GM12872 (cell line): ENCODE results near the gene APBA1.

Source experiments
- TF ChIP-seq, protein P1 (sequence below): IDR thresholded peaks from 3 replicates; pipeline ENCODE4 v1.5.1; 2011; ENCODE audit warnings: low read depth, mild to moderate bottlenecking, low read length, moderate library complexity; ENCODE audit not compliant: insufficient read depth

APBA1 gene

DNA sequence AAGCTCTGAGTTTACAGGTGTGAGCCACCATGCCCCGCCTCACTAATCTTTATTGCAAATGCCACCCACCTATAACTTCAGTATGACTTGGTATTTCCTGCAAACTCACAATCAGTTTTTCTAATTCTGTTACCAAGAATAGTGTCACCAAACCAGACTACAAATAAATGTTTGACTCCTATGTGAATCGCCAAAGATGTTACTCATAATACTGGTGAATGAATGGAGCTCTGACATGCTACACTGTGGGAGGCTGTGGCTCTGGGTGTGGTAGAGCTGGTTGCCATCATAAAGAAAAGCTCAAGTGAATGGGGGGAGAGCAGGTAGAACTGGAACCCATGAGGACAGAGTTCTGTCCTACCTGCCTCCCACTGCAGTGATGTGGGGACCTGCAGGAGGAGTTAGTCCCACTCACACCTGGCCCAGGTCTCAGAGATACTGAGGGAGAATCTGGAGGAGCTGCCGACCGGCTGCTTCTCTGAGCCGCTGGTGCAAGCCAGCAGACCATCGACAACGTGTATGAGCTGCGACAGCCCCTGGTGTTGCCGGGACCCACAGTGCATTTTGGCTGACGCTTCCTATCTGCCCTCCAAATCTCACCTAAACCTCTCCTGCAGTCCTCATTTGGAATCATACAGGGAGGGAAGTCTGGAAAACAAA lies 251.4 kb downstream of the APBA1 start:
- TF ChIP-seq, protein P1, sequence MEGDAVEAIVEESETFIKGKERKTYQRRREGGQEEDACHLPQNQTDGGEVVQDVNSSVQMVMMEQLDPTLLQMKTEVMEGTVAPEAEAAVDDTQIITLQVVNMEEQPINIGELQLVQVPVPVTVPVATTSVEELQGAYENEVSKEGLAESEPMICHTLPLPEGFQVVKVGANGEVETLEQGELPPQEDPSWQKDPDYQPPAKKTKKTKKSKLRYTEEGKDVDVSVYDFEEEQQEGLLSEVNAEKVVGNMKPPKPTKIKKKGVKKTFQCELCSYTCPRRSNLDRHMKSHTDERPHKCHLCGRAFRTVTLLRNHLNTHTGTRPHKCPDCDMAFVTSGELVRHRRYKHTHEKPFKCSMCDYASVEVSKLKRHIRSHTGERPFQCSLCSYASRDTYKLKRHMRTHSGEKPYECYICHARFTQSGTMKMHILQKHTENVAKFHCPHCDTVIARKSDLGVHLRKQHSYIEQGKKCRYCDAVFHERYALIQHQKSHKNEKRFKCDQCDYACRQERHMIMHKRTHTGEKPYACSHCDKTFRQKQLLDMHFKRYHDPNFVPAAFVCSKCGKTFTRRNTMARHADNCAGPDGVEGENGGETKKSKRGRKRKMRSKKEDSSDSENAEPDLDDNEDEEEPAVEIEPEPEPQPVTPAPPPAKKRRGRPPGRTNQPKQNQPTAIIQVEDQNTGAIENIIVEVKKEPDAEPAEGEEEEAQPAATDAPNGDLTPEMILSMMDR = no peak

DNA sequence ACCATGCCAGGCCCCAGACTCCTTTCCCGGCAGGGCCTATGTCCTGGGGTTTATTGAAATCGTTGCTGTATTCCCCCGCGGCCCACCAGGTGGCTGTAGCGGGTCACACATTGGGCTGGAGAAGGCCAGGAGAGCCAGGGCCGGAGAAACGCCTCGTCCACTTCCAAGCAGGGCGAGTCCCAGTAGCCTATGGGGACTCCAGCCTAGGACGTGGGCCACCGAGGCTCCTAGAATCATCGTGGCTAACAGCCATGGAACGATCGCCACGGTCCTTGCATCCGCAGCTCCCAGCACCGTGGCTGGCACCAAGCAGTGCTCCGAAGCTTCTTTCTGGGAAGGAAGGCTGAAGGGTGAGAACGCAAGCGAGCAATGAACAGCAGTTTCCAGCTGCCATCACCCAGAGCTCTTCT lies 259.4 kb downstream of the APBA1 start:
- TF ChIP-seq, protein P1 = peak; percentile 61

DNA sequence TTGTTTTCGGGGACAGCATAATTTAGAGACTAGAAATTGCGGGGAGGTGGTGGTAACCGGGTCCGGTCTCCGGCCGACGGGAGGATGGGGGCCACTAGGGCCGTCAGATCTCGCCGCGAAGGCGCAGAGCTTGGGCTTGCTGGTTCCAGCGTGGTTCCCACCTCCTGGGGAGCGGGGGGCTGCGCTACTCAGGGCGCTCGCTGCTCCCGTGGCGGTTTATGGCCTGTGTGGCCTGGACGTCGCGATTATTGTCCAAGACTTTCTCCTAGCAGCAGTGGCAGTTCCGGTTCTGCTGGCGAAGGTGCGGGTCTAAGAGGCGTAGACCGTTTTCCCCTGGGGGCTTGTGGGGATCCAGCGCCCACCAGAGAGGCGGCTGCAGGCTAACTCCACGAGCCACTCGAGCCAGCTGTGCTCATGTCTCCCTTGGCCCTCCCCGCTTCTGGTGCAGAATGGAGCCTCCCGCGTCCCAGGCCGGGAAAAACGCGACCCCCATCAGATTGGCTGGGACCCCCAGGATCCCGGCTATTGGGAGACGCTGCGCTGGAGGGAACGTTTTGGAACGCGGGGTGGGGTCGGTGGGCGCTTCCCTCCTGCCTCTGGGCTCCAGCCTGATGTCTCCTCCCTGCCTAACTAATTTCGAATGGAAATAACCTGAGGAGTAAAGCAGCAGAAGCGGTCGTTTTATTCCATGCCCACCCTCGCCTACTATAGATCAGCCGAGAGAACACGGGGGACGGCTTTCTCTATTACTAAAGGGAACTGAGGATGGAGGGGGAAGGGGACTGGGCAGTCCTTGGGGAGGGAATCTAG lies 260.0 kb downstream of the APBA1 start:
- TF ChIP-seq, protein P1 = no peak

DNA sequence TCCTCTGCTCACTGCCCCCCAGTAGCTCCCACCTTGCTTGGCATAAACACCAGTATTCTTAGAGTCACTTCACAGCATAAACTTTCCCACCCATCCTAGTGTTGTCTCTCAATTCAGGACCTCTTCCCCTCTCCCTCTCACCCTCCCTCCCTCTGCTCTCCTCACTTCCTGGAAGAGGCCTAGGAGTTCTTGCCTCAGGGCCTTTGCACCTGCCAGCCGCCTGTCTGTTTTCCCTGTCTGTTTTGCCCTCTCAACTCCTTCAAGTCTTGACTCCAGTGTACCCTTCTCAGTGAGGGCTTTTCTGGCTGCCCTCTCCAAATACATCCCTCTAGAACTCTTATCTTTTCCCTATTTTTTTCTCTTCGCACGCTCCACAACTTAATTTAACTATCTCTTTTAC lies 260.9 kb downstream of the APBA1 start:
- TF ChIP-seq, protein P1 = no peak

DNA sequence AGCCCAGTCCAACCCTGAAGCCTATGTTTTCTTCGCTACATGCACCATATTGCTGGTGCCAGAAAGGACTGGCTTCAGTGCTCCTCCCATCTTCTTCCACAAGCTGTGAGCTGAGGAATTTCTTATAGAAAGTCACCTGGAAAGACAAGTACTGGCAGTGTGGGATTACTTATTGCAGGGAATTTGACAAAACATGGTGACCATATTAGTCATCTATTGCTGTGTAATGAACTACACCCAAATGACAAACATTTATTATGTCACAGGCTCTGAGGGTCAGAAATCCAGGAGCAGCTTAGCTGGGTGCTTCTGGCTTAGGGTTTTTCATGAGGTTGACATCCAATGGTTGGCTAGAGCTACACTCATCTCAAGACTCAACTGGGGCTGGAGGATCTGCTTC lies 271.7 kb downstream of the APBA1 start:
- TF ChIP-seq, protein P1 = no peak

DNA sequence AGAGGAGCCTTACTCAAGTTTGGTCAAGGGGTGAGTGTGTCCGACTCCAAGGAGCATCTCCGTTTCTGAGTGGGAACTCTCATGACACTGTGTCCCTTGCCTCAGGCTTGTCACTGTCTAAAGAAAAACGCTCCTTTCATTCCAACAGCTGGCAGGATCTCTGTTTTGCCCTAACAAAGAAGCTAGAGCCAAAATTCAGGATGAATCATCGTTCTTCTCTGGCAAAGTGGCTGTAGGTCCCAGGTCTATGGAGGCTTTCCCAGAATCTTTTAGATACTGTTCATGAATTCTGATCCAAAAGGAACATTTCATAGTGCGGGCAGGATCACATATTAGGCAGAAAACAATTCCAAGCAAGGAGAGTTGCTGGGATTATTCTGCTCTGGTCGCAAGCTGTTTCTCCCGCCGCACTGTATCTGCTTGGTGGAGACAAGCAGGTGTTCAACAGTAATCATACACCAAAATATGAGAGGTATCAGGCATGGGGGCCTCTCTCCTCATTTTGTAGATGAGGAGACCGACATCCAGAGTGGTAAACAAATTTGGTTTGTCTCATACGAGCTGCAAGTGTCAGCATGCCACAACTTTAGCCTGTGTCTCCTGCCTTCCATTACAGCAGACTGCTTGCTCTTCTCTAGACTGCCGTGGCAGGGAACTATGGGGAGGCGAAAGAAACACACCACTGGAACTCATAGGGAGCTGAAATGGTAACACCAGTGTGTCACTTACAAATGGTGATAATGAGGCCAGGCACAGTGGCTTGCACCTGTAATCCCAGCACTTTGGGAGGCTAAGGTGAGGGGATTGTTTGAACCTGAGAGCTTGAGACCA lies 274.6 kb downstream of the APBA1 start:
- TF ChIP-seq, protein P1 = no peak

DNA sequence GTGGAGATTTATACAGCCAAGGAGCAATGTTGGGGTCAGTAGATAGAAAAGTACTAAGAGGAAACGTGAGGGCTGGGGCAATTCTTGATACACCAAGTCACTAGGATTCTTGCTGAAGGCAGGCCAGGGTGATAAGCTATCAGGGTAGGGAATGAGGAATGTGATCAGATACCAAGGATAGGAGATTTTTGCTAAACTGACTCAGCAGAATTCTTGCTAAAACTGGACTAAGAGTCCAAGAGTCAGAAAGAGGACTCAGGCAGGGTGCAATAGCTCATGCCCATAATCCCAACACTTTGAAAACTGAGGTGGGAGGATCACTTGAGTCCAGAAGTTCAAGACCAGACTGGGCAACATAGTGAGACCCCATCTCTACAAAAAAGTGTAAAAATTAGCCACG lies 275.4 kb downstream of the APBA1 start:
- TF ChIP-seq, protein P1 = no peak
